Measurements from ENCODE around the gene SEMA4D.
"Not testable (repeated sequence)": the region's sequence is repeated elsewhere in the genome, so short reads cannot be mapped to it uniquely, and the experiment has no call there.

Gene SEMA4D

DNA sequence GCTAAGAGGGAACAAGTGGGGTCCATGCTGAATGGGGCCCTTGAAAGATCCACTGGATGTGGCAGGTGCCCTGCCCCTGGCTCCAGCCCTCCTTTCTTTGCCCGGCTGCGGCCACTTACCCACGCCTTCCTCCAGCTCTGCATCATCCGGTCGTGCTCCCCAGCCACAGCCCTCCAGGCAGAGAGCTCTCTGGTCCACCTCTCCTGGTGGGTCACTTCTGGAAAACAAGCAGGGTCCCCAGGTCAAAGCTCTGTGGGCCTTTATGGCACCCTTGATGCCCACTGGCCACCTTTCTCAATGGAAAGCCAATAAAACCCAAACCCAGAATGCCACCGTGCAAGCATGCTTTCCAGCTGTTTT, 134.6 kb downstream of the SEMA4D start:
- FAIRE-seq = no peak

DNA sequence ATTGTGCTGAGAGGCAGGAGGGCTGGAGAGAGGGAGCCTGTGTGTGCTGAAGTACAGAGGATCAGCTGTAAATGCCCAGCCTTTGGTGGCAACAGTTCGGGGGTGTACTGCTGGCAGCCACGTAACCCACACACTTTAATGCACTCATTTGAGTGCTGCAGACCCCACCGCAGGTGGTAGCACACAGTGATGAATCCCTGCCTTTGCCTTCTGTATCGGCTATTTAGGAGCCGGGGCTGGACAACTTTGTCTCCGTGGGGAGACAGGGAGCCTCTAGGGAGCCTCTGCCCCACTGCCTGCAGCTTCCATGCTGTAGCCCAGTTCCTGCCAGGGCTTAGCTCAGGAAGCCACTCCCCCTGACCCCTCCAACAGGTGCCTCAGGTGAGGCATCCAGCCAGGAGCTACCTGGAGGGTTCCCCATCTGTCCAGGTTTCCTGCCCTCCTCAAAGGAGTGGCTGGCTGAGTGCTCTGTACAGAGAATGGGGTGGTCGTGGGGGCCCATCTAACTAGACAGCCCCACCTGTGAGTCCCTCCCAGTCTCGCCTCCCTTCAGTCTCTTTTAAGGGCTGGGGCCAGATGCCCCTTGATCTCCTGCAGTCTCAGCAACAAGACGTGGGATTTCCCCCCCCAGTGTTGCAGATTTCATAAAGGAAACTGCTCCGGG, 135.1 kb downstream of the SEMA4D start:
- FAIRE-seq = no peak

DNA sequence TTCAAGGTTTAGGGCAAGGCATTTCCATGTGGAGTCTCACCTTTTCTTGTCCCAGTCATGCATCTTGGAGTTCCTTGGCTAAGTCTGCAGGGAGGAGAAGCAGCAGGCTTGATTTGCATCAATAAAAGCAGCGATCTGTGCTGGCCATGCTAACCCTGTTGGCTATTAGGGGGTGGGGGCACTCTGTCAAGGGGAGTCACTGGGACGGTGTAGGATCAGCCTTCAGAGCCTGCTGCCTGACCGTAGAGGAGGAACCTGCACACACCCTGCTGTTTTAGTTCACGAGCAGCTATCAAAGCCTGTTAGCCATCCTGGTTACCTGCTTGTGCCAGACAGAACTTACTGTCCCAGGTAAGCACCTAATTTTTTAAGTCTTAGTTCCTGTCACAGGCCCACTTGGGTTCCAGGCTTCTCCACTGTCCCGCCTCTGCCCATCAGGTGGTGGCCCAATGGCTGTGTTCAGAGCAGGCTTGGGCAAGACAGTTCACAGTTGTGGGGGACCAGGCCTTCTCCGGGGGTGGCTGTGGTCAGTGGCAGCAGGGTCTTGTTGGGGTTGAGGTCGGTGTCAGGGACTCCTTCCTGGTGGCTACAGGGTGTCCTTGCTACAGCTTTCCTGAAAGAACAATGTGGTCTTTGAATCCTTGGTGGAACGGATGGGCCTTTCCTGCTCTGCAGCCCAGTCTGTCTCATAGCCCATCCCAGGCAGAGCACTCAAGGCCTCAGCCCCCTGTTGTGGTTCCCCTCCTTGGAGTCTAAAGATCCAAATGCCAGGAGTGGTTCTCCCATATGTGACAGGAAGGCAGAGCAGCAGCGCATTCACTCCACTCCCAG, 135.9 kb downstream of the SEMA4D start:
- no peak for FAIRE-seq

DNA sequence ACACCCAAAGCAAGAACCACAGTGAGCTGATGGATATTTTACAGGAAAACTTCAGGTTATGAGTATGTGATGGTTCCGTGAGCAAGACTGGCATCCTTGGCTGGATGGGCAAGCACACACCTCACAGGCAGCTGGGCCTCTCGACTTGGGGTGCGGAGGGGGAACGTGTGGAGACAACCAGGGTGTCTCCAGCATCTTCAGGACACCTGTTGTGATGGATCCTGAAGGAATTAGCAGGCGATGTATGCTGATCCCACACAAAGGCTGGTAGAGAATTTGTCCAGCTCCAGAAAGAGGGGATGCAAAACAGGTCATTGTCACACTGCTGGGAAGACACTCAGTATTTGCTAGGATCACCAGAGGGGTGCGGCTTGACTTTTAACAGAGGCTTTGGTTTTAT, 136.9 kb downstream of the SEMA4D start:
- FAIRE-seq = no peak

DNA sequence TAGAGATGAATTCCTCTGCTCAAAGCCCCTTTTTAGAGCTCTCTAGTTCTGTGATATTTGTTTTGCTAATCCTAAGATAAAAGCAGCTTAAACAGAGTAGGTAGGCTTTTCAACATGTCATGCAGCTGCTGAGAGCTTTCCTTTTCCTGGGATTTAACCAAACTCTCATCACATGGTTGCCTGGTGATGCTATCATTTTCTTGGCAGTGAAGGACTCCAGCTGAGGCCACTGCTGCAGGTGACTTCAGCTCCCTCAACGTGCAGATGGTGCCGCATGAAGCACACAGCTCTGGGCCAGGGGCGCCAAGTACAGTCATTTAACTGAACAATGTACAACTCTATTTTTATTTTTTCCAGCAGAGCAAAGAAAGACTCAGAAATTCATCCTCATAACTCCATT, 137.4 kb downstream of the SEMA4D start:
- no peak for FAIRE-seq

DNA sequence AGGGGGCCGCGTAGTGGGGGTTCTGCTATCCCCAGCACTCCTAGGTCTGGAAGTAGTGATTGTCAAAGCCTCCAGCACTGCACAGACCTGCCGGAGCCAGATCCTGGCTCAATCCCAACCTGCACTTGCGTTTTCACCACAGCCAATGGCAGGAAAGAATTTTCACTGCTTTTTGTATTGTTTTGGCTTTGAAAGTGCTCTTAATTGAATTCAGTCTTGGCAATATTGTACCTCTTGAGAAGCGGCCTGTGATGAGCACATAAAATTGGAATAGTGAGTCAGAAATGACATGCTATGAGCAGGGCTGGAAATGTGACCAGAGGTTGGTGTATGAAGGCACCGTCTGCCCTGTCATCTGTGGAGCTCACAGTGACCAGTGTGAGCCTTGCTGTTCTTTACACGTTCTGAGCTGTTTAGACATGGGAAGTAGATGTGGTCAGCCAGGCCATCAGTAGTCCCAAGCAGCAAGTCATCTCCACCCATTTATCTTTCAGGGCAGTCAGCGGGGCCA, 138.1 kb downstream of the SEMA4D start:
- FAIRE-seq = no peak

DNA sequence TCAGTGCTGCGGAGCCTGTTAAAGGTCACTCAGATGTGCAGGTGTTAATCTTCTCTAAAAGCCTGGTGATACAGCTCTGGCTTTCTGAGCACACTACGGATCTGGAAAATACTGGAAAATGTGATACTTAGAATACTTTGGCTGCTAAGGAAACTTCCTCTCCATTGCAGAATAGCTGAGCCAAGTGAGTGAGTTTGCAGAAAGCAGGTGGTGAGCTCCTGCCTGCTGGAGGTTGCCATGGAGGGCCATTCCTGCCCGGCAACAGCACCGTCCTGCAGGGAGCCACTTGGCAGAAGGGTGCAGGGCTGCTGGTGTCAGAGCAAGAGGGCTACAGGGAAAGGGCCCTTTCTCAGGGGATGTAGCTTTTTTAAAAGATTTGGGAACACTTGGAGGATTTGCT, 138.9 kb downstream of the SEMA4D start:
- no peak for FAIRE-seq

DNA sequence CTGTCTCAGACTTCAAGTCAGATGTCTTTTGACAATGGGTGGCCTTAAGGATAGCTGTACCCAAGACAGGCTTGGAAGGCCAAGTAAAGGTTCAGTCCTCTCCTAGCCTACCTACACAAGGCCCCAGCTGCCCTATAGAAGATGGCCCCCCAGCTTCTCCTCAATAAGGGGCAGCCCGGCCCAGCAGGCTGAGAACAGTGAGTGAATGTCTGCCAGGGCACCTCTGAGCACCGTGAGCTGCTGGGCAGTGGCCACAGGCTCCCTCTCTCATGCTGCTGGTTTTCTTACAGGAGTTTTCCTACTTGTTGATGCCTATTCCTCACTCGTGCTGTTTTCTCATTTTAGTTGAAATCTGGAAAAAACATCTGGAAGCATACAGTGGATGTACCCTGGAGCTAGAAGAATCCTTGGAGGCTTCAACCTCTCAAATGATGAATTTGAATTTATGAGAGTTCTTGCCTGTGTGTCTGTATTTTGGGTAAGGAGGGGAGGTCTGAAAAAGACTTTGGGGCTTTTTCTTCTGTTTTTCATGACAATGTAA, 139.5 kb downstream of the SEMA4D start:
- no peak for FAIRE-seq

DNA sequence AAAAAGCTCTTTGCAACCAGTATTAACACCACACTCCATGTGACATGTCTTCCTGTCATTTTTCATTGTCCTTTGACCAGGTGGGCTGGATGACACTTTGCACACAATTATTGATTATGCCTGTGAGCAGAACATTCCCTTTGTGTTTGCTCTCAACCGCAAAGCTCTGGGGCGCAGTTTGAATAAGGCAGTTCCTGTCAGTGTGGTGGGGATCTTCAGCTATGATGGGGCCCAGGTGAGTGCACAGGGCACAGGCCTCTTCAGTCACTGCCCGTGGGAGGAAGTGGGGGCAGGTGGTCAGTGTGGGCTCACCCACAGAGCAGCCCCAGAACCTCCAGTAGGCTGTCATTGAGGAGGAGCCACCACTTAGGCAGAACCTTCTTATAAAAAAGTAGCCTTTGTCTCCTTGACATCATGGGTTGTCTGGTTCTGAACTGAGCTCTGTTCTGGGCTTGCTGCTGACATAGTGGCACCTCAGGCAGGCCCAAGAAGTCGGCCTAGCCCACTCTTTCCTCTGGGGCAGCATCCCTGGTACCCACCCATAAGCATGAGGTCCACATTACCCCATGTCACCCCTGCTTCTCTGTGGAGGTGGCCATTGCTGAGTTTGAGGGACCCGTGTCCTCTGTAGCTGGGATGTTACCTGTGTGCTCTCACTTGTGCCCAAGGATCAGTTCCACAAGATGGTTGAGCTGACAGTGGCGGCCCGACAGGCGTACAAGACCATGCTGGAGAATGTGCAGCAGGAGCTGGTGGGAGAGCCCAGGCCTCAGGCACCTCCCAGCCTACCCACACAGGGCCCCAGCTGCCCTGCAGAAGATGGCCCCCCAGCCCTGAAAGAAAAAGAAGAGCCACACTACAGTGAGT, 140.3 kb downstream of the SEMA4D start:
- FAIRE-seq = no peak

DNA sequence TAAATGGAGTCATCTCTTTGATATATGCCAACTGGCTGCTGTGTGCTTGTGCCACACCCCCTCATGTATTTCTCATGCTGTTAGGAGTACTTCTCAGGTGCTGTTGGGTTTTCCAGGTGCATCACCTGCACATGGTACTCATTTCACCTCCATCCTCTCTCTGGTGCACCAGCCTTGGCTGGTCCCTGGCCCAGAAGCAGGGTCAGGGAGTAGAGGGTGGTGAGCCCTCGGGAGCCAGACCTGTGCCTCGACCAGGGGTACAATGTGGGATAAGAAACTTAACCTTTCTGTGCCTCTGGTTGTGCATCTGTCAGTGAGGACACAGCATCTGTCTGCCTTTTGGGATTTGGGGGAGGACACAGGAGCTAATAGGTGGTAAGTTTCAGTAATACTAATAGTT, 141.1 kb downstream of the SEMA4D start:
- no peak for FAIRE-seq

DNA sequence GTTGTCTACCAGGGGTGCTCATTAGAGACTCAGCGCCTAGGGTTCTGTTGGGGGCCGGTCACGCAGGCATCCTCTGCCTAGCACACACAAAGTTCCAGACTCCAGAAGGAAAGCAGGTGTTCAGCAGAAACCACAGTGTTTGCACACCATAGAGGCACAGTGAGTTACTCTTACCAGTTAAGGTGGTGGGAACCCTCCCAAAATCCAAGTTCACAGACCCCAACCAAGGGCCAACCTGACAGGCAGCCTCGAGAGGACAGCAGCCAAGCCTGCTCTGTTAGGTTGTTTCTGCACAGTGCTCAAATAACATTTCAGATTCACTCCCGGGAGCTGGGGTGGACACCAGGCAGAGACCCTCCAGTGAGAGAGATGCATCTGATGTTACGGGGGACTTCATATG, 143.4 kb downstream of the SEMA4D start:
- no peak for FAIRE-seq

DNA sequence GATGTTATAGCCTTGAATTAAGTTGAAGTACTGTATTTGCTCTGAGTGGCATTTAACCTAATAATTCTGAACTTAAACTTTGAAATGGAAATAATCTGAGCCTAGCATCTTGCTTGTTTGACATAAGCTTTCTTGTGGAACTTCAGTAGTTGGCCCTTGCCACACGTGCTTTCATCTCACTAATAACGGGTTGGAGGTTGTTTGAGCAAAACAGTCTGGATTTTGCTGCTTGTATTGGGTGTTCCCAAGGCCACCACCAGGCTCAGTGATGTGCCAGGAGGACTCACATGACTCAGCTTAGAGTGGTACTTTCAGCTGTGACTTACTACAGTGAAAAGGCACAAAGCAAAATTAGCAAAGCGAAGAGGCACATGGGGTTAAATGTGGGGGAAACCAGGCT, 143.9 kb downstream of the SEMA4D start:
- FAIRE-seq = no peak

DNA sequence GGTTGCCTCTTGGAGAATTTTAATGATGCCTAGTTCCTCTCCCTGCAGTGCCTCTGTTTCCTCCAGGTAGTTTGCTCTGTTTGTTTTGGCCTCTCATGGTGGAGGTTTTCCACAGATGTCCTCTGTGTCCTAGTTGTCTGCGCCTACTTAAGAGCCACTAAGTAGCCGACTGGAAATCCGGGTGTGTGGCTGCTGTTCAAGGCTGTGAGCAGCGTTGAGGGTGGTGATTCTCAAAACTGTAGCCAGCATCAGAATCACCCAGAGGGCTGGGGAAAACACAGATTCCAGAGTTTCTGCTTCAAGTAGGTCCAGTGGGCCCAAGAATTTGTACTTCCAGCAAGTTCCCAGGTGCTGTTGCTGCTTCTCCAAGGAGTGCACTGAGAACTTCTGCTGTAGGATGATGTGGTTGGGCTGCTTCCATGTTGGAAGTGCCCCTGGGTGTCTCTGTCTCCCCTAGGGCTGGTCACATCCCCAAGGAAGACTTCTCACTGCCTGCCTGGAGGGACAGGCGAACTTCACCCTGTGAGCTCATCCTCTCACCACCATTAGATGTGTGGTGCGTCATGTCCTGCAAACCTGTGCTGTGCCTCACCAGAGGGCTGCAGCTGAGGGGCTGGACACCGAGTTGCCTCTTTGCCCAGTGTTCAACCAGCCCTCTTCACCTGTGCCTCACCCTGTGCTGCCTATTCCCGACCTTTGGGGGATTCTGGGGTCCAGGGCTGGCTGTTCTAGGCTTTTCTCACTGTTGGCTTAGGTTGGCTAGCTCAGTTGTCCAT, 144.9 kb downstream of the SEMA4D start:
- no peak for FAIRE-seq

DNA sequence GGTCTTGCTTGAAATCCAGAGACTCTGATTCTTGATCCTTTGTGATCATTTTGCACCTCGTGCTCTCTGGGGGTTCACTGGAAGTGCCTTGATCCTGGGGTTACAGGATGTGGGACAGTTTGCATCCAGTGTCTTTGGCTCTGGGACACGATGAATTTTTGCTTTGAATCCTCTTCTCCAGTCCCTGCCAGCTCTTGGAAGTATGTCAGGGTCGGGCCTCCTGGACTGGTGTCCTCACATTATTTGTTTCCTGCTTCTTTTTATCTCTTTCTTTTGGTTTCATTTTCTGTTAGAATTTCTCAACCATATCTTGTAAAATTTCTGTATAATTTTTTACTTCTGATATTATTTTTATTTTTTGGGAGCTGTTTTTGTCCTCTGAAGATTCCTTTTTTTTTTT, 145.5 kb downstream of the SEMA4D start:
- FAIRE-seq = no peak

DNA sequence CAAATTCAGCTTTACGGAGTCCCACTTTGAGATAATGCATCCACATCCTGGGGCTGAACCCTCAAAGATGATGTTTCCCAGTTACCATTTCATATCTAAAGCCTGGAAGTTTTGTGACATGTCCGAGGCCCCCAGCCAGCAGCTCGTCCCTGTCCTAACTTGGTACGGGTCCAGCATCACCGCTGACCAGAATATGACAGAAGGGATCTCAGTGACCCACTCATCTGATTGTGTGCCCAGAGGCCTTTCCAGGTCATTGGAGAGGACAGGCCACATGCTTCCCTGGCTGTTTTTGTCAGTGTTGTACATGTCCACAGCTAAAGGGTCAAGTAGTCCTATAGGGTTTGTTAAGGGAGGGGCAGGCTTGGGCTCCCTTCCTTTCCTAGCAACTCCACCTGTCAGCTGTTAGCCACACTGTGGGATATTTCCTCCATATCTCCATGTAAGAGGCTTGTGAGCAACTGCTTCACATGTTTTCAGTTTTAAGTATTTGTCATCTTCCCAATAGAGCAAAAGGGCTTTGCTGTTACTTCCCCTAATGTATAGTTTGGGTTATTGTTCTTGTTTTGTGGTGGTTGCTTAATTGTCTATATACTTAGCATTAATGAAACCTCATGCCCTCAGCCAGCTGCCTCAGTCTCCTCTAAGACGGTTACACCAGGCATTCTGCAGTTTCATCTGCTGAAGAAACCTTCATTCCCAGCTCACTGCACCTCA, 146.2 kb downstream of the SEMA4D start:
- no peak for FAIRE-seq

DNA sequence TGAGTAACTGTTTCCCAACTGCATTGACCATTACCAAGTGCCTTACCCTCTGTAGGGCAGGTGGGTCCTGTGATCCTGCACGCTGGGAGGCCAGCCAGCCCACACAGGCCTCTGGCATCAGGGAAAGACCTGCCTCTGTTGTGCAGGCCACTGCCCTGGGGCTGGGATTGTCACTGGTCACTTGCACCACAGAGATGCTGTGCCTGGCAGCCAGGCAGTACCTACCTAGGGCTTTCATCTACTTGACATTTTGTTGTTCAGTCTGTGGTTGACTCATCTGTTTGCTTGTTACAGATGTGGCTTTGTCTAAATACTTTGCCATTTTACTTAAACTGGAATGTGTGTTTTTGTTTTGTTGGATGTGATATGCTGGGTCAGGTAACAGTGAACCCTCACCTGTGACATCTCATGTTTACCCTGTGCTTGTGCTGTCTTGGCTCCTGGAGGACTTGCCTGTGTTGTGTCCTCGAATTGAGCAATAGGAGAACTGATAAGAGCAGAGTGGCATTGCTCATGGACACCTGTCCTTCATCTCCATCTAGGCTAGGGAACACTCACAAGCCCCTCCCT, 146.8 kb downstream of the SEMA4D start:
- no peak for FAIRE-seq

DNA sequence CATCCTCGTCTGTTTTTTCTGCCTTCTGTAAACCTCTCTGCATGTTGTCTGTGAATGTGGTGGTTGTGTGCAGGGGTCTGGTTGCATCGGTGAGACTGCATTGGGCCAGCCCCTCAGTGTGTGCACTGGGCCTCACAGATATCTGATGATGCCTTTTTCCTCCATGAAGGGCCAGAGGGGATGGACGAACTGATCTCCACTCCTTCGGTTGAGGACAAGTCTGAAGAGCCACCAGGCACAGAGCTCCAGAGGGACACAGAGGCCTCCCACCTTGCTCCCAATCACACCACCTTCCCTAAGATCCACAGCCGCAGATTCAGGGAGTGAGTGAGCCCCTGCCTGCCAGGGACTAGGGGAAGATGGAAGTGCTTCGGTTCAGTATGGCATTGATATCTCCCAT, 148.3 kb downstream of the SEMA4D start:
- no peak for FAIRE-seq

DNA sequence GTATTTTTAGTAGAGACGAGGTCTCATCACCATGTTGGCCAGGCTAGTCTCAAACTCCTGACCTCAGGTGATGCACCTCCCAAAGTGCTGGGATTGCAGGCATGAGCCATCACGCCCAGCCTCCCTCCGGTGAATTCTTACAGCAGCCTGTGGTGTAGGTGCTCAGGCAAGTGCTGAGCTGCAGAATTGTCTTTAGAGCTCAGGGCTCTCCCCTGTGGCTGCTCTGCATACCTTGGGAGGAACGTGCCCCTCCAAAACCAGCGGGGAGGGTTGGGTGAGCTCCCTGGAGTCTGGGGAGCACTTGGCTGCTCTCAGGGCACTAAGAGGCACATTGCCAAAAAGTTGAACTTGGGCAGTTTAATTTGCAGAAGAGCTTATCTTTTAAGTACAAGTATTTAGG, 150.3 kb downstream of the SEMA4D start:
- FAIRE-seq = no peak

DNA sequence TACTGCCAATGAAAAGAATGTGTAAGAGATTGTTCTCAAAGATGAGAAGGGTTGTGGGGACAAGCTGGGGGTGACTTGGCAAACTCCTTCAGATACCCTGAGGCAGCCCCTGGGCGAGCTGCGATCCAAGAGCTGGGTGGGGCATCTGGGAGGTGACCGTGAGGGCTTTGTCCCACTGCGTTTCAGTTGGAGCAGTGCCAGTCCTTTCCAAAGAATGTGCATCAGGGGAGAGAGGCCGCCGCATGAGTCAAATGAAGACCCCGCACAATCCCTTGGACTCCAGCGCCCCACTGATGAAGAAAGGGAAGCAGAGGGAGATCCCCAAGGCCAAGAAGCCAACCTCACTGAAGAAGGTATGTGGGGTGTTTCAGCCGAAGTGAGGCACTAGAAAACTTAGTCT, 151.2 kb downstream of the SEMA4D start:
- no peak for FAIRE-seq

DNA sequence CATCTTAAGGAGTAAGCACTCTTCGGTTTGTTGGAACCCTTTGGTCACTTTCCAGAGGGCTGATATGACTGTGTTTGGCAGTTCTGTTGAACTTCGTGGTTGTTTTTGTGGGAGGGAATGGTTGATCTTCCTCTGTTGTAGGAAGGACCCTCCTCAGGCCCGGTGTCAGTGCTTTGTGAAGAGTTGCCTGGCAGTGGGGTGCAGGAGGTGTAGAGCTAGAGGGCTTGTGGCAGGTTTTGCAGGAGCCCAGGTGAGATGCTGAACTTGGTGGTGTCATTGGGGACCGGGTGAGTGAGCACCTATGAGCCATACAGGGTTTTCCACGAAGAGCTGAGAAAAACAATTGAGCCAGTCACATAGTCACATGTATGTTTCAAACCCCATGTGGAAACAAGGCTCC, 152.4 kb downstream of the SEMA4D start:
- no peak for FAIRE-seq

DNA sequence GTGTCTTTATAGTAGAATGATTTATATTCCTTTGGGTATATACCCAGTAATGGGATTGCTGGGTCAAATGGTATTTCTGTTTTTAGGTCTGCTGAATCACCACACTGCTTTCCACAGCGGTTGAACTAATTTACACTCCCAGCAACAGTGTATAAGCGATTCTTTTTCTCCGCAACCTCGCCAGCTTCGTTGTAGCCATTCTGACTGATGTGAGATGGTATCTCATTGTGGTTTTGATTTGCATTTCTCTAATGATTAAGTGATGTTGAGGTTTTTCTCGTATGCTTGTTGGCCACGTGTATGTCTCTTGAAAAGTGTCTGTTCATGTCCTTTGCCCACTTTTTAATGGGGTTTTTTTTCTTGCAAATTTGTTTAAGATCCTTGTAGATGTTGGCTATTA, 154.1 kb downstream of the SEMA4D start:
- FAIRE-seq = not testable (repeated sequence)
